GM12878 (cell line): ENCODE measurements around the gene RAPGEF1. TPM values are rescaled to one million over a fixed set of nuclear protein-coding genes. Genes with fewer than 3 reads are reported as not detected.

ENCODE experiments used
- ATAC-seq: fragments of 200-7000 bp; cut with Tn5 transposase; 3 replicates; pipeline ENCODE4 v1.9.1; 2020; ENCODE audit warnings: mild to moderate bottlenecking, moderate library complexity
- BruUV-seq: library from RNA; stranded (reverse); fragments of 400-500 nt; replicated peaks from 2 replicates; lab custom pipeline; 2021; lab: Mats Ljungman, UMichigan
- CTCF ChIA-PET: fragments of 300-600 bp; sonication (Branson Sonifier 250); formaldehyde crosslinking; extraction: SDS; loops from one replicate; lab custom pipeline; 2021; ENCODE audit warnings: inconsistent platforms; lab: Yijun Ruan, JAX
- POLR2A ChIA-PET: fragments of 350-600 bp; formaldehyde crosslinking; extraction: SDS; loops from one replicate; lab custom pipeline; 2021; ENCODE audit warnings: inconsistent platforms; lab: Charles Lee
- RAD21 ChIA-PET: fragments of 300-600 bp; sonication (Branson Sonifier 250); formaldehyde crosslinking; loops from one replicate; lab custom pipeline; 2023; ENCODE audit warnings: antibody characterized with exemption; ENCODE audit not compliant: unreplicated experiment; lab: Charles Lee
- SMC1A ChIA-PET: fragments of 300-600 bp; sonication (Branson Sonifier 250); formaldehyde crosslinking; loops from one replicate; lab custom pipeline; 2023; ENCODE audit not compliant: unreplicated experiment, uncharacterized antibody; lab: Charles Lee
- DNase-seq: peaks from one replicate; pipeline ENCODE4 v3.0.0-alpha.2; 2011; ENCODE audit warnings: low read depth, low spot score
- FAIRE-seq: peaks from 3 replicates; lab custom pipeline; 2011; peaks lifted over from hg19 to GRCh38; lab: Jason Lieb, UNC
- H2AFZ ChIP-seq: 2 replicates; pipeline ENCODE4 v1.6.0; 2011; ENCODE audit warnings: low read depth, low read length, control low read depth; ENCODE audit not compliant: control insufficient read depth
- H3K27ac ChIP-seq: 2 replicates; pipeline ENCODE4 v1.5.1; 2011; ENCODE audit warnings: control low read depth; ENCODE audit not compliant: control insufficient read depth, insufficient read depth
- H3K27me3 ChIP-seq, 2 experiments: replicated peaks in 1 of 2; 2 replicates each; pipeline versions ENCODE4 v1.6.0 to v1.6.1; 2011; ENCODE audit warnings: low read length in 1 of 2; ENCODE audit not compliant: control insufficient read depth in 2 of 2, insufficient read depth in 2 of 2
- H3K36me3 ChIP-seq, 2 experiments: 2 replicates each; pipeline ENCODE4 v1.5.1; 2011; ENCODE audit warnings: low read length in 1 of 2; ENCODE audit not compliant: control insufficient read depth in 2 of 2, insufficient read depth in 2 of 2
- H3K4me1 ChIP-seq: 2 replicates; pipeline ENCODE4 v1.6.1; 2011; ENCODE audit warnings: mild to moderate bottlenecking, low read length, moderate library complexity, mixed read lengths; ENCODE audit not compliant: control insufficient read depth, insufficient read depth
- H3K4me2 ChIP-seq: 2 replicates; pipeline ENCODE4 v1.6.0; 2011; ENCODE audit warnings: control low read depth; ENCODE audit not compliant: control insufficient read depth, insufficient read depth
- H3K4me3 ChIP-seq: fragments of 200-600 bp; sonication (generic); 2 replicates; pipeline ENCODE4 v1.5.1; 2016
- H3K79me2 ChIP-seq: 2 replicates; pipeline ENCODE4 v1.6.0; 2011; ENCODE audit warnings: low read length; ENCODE audit not compliant: control insufficient read depth, insufficient read depth
- H3K9ac ChIP-seq: 2 replicates; pipeline ENCODE4 v1.8.0; 2011; ENCODE audit warnings: low read length, control low read depth, mixed read lengths; ENCODE audit not compliant: control insufficient read depth, insufficient read depth
- H3K9me3 ChIP-seq: replicated peaks from 3 replicates; pipeline ENCODE4 v1.5.1; 2011; ENCODE audit warnings: mild to moderate bottlenecking, low read length; ENCODE audit not compliant: control insufficient read depth, insufficient read depth
- H4K20me1 ChIP-seq: 2 replicates; pipeline ENCODE4 v1.6.0; 2011; ENCODE audit not compliant: control insufficient read depth, insufficient read depth
- BACH1 ChIP-seq: fragments of 450-650 bp; IDR thresholded peaks from 2 replicates; pipeline ENCODE4 v1.6.1; 2017; ENCODE audit warnings: mild to moderate bottlenecking, borderline replicate concordance
- EZH2 ChIP-seq: IDR thresholded peaks from 2 replicates; pipeline ENCODE4 v1.6.1; 2012; ENCODE audit warnings: low read depth, mild to moderate bottlenecking, control low read depth, inconsistent platforms, low read length, borderline replicate concordance; ENCODE audit not compliant: control insufficient read depth
- KLF5 ChIP-seq: fragments of 450-650 bp; IDR thresholded peaks from 2 replicates; pipeline ENCODE4 v1.6.1; 2014; ENCODE audit warnings: mild to moderate bottlenecking; ENCODE audit not compliant: partially characterized antibody
- MEF2A ChIP-seq: IDR thresholded peaks from 2 replicates; pipeline ENCODE4 v1.6.1; 2011; ENCODE audit warnings: low read depth, mild to moderate bottlenecking, low read length, moderate library complexity; ENCODE audit not compliant: insufficient read depth
- MEF2B ChIP-seq: fragments of 450-650 bp; IDR thresholded peaks from 2 replicates; pipeline ENCODE4 v1.6.1; 2018; ENCODE audit warnings: mild to moderate bottlenecking, moderate library complexity; ENCODE audit not compliant: partially characterized antibody, poor library complexity, severe bottlenecking
- NR2C2 ChIP-seq: IDR thresholded peaks from 2 replicates; pipeline ENCODE4 v1.6.1; 2011; ENCODE audit warnings: borderline replicate concordance, low read depth; ENCODE audit not compliant: control insufficient read depth, insufficient read length
- POU2F2 ChIP-seq: IDR thresholded peaks from 3 replicates; pipeline ENCODE4 v1.6.1; 2011; ENCODE audit warnings: low read depth, mild to moderate bottlenecking, low read length, borderline replicate concordance
- WGBS: methylation state at CpG from one replicate; pipeline ENCODE4 v1.1.6; 2016; ENCODE audit warnings: low lambda C conversion rate; ENCODE audit not compliant: insufficient replicate concordance, insufficient coverage; ENCODE audit errors: missing lambda C conversion rate; 5-methylcytosine and 5-hydroxymethylcytosine counted together
- in situ Hi-C: fragments of 300-500 bp; cut with MboI; formaldehyde crosslinking; loops from 9 replicates; pipeline ENCODE4 v1.14.3; 2018; ENCODE audit warnings: mixed read lengths
- intact Hi-C: fragments of 100-400 bp; cut with micrococcal nuclease; formaldehyde crosslinking; loops from one replicate; pipeline ENCODE4 v1.14.2; 2022; ENCODE audit not compliant: unreplicated experiment
- polyA plus RNA-seq, 11 experiments: library from polyadenylated mRNA; depleted of rRNA in 4 of 11; unstranded in 6 of 11; stranded (reverse) in 5 of 11; fragments of >200 nt; fragmentation: Nextera tagmentation in 4 of 11; fragmentation: Illumina TruSeq in 1 of 11; extraction: Ambion mirVana in 4 of 11; extraction: Trizol in 1 of 11; gene quantifications; 1 replicate in 1 of 11; 2 replicates in 10 of 11; pipeline versions ENCODE4 v1.2.1 to v1.2.3, GENCODE V29; 2011 to 2016; ENCODE audit warnings: inconsistent platforms in 2 of 11, missing spikeins in 2 of 11, low read depth in 1 of 11
- total RNA-seq, 4 experiments: library from RNA; depleted of rRNA in 3 of 4; stranded (reverse); fragments of >200 nt in 3 of 4; fragmentation: Illumina TruSeq in 1 of 4; extraction: Trizol in 1 of 4; gene quantifications; 2 replicates each; pipeline versions ENCODE4 v1.2.1 to v1.2.3, GENCODE V29; 2013 to 2021

RAPGEF1 gene
- total and polyA plus RNA-seq, 10 of the 15 experiments (the other 5 are each of a cell fraction or from before 2014, with no cell fraction given), result 0.42 to 113 (median 45.9) TPM

DNA sequence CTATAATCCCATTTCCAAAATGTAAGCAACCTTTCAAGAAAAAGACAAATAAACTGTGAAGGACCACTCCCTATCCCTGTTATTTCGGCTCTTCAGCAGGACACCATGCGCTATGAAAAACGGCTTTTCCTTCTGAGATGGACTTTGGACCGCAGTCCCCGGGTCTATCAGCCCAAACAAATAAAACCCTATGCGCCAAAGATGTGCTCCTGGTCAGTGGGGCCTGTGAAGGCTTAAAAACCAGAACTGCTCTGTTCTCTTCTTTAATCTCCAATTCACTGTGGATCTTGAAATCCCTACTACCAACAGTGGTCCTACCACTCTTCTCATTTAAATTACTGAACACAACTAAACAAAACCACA, 33.3 kb downstream of the RAPGEF1 start:
- in situ Hi-C loops, result loop anchor here (25.0 kb wide), 1 partner anchor 1669 kb away; the partner anchor contains the start of gene FNBP1
- no peaks in the 10 kb centered on the region for H4K20me1 ChIP-seq

GRCh38 chr9:131704988-131705387, 34.9 kb downstream of the RAPGEF1 start:
- Histone ChIP-seq H3K79me2 (peaks cover 100% of the 10 kb centered on the region), H3K27me3 (no peaks in the 10 kb centered on the region), H3K27ac (peak overlapping the region; percentile 83), H3K4me2 (peak overlapping the region; percentile 78), H3K4me1 (peaks cover 69% of the 10 kb centered on the region), H3K9ac (0 out of 2 replicates have a peak overlapping the region, but pooled peaks have one; percentile 19), H2AFZ (no peak overlapping the region), H3K4me3 (peak overlapping the region; percentile 2; the same call in 1 of the 2 replicates), H3K9me3 (no peaks in the 10 kb centered on the region), H4K20me1 (no peaks in the 10 kb centered on the region)
- ChIA-PET POLR2A (interaction anchor here (0.7 to 17.2 kb wide), 10 partner anchors 9 to 83 kb away, joined by 3 to 291 read pairs (median 4); partner anchors contain the start of gene RAPGEF1), SMC1A (interaction anchor here (0.6 to 11.5 kb wide), 12 partner anchors 10 to 83 kb away, joined by 3 to 416 read pairs (median 5); no protein-coding TSS in a partner anchor)
- WGBS, result 32% methylated on average over 4 of the region's 4 CpGs
- intact Hi-C loops (loop anchor here (1.0 to 5.0 kb wide), 3 partner anchors 32 to 84 kb away; no protein-coding TSS in a partner anchor), in situ Hi-C loops (loop anchor here (25.0 kb wide), 1 partner anchor 1668 kb away; the partner anchor contains the start of gene FNBP1)
- ATAC-seq (peak; percentile 11; the same call in 2 of the 3 replicates), FAIRE-seq (no peak)
- BruUV-seq, result no TSS peak
- TF ChIP-seq KLF5 (peak; percentile 10), NR2C2 (no peak)
- TF ChIP-seq, all 136 proteins: peak for 1
- DNase-seq, result no peak
- H3K36me3 ChIP-seq, result peaks cover 1 to 5% of the 10 kb centered on the region in 2 experiments; a peak in 1 of 4 replicates
- ChIA-PET RAD21 (interaction anchor here (1.1 to 13.0 kb wide), 8 partner anchors 9 to 84 kb away, joined by 7 to 362 read pairs (median 16); partner anchors contain the start of gene RAPGEF1), CTCF (interaction anchor here (0.6 to 8.3 kb wide), 15 partner anchors 12 to 114 kb away, joined by 3 to 73 read pairs (median 3); no protein-coding TSS in a partner anchor)

More for the DNA sequence above, 33.3 kb downstream of the RAPGEF1 start:
- H3K36me3 ChIP-seq, result peaks cover 0 to 5% of the 10 kb centered on the region in 2 experiments; a peak in 1 of 4 replicates
- ATAC-seq (no peak), DNase-seq (no peak)
- H3K27me3 ChIP-seq, result no peaks in the 10 kb centered on the region
- ChIA-PET CTCF (interaction anchor here (5.6 to 8.3 kb wide), 2 partner anchors 20 to 29 kb away, joined by 53 to 73 read pairs; no protein-coding TSS in a partner anchor), SMC1A (interaction anchor here (1.1 to 11.5 kb wide), 4 partner anchors 13 to 47 kb away, joined by 3 to 416 read pairs (median 80); no protein-coding TSS in a partner anchor), RAD21 (interaction anchor here (1.1 to 13.0 kb wide), 4 partner anchors 26 to 85 kb away, joined by 3 to 362 read pairs (median 34); partner anchors contain the start of gene RAPGEF1), POLR2A (interaction anchor here (1.8 to 17.2 kb wide), 3 partner anchors 22 to 27 kb away, joined by 4 to 291 read pairs (median 113); partner anchors contain the start of gene RAPGEF1)
- WGBS, result 90% methylated on average over 6 of the region's 6 CpGs
- no peak overlapping the region for H2AFZ ChIP-seq
- peak overlapping the region; percentile 83 for H3K27ac ChIP-seq
- peaks cover 100% of the 10 kb centered on the region for H3K79me2 ChIP-seq
- H3K4me3 ChIP-seq, result no peak overlapping the region
- intact Hi-C loops, result loop anchor here (5.0 kb wide), 1 partner anchor 39 kb away; no protein-coding TSS in a partner anchor
- peaks cover 68% of the 10 kb centered on the region for H3K4me1 ChIP-seq
- H3K4me2 ChIP-seq, result peak overlapping the region; percentile 41
- no peaks in the 10 kb centered on the region for H3K9me3 ChIP-seq
- no peak for TF ChIP-seq EZH2
- no peak for TF ChIP-seq MEF2A
- no peak for TF ChIP-seq BACH1
- TF ChIP-seq MEF2B, result no peak
- no peak for TF ChIP-seq POU2F2
- TF ChIP-seq, all 136 proteins: peak for 0
- FAIRE-seq, result no peak
- H3K9ac ChIP-seq, result no peak overlapping the region; the same call in 1 of the 2 replicates
- BruUV-seq, result no TSS peak
